HG03442 (cell line): Measurements from ENCODE around the gene TMEM240.
A peak's percentile ranks its signal among the peaks of the same experiment; 100 is the strongest.

Experiments
- ATAC-seq: cut with Tn5 transposase; IDR thresholded peaks from one replicate; pipeline ENCODE4 v1.9.1; 2021; ENCODE audit warnings: mild to moderate bottlenecking, moderate library complexity; ENCODE audit not compliant: unreplicated experiment

The TMEM240 gene

DNA sequence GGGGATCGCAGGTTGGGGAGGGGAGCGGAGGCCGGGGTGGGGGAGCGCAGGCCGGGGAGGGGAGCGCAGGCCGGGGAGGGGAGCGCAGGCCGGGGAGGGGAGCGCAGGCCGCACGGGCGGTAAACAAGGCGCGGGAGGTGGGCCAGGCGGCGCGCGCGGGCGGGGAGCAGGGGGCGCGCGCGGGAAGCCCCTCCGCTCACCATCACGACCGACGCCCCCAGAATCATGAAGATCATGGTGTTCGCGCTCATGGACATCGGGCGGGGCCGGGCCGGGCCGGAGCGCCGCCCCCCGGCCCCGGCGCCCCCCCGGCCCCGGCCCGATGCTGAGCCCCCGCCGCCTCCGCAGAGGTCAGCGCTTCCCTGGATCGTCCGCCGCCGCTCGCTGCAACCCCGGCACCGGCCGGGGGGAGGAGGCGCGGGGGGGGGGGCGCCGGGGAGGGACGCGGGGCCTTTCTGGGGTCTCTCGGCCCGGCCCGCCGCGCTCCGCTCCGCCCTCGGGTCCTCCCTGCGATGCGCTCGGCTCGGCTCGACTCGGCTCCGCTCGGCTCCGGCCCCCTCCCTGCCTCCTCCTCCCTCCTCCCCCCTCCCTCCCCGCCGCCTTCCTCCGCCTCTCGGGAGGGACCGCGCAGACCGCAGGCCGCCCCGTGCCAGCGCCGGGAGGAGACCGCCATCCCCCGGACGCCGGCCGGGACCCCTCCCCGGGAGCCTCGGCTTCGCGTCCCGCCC is at the start of gene TMEM240:
TMEM240 (minus strand) TSS at position 535 of the 728 bp plus-strand sequence; CDS start at position 257, 278 bp downstream.
- no peak for ATAC-seq

DNA sequence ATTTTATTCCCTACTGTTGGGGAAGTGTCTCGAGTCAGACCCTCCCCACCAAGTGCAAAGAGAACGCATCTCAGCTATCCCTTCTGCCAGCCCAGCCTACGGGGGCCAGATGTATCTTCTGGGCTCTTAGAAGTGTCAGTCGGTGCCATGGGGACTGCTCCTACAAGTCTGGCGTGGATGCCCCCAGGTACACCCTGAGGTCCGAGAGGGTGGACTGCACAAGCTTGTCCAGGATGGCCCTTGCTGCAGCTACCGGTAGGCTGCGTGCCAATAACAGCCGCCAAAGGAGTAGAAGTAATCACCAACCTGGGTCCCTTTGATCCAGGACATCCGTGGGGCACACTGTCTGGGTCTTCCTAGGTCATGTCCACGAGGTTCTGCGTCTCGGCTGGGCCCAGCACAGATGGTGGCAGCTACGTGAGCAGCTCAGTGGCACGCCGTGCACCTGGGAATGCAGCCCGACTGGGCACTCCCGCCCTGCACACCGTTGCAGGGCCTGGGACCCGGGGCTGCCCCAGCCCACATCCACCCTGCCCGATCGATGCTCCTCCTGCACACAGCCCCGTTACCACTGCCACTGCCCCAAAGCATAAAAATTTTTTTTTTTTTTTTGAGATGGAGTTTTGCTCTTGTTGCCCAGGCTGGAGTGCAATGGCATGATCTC is 43.1 kb upstream of the TMEM240 start:
- no peak for ATAC-seq

DNA sequence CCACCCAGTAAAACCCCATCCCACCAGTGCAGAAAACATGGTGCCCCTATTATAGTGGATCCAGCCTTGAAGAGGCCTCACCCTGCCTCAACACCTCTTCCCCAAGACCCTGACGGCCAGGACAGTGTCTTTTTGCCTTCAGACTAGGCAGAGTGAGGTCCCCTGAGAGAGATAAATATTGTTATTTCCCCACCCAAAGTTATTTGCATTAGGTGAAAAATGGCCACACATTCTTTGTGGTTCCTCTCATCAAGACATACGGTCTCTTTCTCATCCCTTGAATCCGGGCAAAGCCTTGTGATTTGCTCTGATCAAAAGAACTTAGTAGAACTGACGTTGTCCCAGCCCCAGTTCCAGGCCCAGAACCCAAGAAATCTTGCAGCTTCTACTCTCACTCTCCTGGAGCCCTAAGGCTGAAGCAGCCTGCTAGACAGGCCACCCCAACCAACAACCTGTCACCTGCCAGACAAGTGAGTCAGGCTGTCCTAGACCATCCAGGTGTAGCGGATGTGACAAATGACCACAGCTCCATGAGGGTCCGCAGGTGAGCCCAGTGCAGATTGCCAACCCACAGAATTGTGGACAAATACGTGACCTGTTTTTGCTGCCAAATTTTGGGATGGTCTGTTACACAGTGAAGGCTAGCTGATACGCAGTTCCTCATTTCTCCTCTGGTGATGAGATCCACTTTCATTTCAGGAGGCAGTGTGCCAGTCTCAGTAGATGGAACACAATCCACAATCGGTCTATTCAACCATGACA is 42.3 kb upstream of the TMEM240 start:
- ATAC-seq = no peak

DNA sequence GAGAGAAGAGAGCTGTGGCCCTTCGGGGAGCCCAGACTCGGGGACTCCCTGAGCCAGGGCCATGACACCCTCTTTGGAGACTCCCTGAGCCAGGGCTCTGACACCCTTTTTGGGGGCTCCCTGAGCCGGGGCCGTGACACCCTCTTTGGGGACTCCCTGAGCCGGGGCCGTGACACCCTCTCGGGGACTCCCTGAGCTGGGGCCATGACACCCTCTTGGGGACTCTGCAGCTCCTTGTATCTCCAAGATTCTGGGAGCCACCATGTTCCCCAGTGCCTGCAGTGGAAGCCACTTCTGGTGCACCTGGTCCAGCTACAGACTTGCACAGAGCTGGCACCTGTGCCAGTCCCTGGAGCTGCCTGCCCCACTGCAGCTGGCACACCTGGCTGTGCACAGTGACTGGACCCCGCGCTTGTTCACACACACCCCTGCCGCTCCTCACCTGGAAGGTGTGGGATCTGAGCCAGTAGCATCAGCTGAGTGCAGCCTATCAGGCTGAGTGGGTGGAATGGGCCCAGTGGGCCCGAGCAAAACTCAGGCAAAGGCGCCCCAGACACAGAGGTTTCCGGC is 38.0 kb upstream of the TMEM240 start:
- no peak for ATAC-seq

DNA sequence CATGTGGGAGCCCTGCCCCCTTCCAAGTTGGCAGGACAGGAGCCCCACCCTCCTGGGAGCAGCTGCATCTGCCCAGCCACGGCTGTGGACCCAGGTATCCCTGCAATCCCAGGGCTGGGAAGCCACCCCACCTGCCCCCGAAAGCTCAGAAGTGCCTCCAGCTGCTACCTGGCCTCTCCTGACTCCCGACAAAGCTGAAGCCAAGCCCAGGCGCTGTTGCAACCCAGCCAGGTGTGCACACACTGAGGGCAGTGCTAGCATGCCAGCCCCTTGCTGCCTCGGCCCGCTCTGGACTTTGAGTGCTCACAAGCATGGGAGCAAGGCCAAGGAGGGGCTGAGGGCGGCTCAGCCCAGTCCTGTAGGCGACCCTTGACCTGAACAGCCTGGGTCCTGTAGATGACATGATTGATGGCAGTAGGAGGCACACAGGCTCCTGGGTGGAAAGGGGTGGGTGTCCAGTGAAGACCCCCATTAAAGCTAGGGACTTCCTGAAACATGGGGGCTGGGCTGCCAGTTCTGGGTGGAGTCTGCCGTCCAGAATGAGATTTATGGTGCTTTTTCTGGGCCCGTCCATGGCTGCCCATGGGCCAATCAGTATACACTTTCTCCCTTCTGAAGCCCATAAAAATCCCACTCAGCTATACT is 37.1 kb upstream of the TMEM240 start:
- ATAC-seq = no peak

DNA sequence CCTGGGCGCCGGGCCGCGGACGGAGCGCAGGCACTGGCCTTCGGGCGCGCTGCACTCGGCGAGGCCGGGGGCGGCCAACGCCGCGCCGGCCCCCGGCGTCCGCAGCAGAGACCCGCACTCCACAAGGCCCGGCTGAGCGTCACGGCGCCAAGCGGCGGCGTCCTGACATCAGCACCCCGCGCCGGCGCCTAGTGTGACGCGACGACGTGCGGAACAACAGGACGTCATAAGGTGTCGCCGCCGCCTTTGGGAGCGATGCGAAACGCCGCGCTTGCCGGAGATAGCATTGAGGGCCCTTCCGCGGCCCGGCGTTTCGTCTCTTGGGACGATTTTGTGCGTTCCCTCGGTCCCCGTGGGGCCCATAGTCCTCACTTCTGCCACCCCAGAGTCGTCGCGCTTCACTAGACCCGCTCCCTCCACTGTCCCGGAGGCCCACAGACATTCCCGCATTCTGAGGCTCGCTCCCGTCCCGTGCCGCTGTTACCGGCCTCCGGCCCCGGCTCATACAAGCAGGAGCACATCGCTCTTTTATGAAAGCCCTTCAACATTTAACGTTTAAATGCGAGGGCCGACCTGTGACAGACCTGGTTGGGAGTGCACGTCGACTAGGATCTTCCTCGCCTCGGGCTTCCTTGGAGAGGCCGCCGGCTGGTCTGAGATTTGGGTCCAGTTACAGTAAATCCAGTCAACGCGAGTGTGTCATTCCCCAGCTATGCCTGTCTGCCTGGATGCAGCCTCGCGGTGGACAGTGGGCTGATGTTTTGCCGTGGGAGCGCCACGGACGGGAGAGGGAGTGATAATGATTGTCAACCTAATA is 34.5 kb upstream of the TMEM240 start, which contains the start of gene SSU72:
SSU72 (minus strand) TSS at position 143 of the 817 bp plus-strand sequence. CDS start 306 bp downstream, outside the sequence.
- ATAC-seq = peak; percentile 82

DNA sequence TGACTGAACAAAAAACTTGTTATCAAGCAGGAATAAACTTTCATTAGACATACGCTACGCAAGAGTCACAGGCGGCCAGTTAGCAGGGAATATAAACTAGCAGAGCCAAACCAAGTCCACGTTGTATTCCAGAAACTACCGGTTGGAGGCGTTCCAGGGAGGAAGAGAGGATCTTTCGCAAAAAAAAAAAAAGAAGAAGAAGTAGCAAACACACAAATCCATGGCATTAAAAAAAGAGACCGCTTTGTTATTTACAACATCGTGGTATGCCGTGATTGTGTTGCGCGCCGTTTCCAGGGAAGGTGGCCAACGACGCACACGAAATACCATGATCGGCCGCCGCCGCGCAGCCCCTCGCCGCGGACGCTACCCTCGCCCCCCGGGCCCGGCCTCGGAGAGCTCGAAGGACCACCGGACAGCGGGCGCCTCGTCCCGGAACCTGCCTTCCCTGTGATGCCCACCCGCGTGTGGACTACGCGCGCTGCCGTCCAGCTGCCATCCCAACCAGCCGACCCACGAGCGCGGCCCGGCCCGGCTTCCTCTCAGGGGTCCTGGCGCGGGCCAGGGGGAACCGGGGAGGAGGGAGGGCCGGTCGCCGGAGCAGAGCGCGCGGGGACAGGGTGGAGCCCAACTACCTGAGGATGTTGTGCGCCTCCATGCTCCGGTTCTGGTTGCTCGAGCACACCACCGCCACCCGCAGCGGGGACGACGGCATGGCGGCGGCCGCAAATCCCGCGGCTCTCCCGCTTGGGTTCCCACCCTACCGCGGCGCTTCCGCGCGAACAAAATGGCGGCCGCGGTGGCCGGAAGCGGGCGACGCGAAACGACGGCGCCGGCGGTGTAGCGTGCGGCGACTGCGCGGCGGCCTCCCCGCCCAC is 33.7 kb upstream of the TMEM240 start:
- ATAC-seq = peak; percentile 43

DNA sequence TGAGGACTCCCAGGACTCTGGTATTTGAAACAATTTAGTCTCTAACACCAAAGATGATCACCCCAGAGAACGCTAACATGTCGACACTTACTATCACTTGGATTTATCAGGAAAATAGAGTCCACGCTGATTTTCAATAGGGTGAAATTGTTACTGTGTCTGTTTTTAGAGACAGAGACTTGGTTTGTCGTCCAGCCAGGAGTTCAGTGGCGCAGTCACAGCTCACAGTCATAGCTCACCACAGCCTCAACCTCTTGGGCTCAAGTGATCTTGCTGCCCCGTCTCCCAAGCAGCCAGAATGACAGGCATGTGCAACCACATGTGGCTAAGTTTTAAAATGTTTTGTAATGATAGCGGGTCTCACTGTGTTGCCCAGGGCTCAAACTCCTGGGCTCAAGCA is 28.9 kb upstream of the TMEM240 start:
- ATAC-seq = no peak

DNA sequence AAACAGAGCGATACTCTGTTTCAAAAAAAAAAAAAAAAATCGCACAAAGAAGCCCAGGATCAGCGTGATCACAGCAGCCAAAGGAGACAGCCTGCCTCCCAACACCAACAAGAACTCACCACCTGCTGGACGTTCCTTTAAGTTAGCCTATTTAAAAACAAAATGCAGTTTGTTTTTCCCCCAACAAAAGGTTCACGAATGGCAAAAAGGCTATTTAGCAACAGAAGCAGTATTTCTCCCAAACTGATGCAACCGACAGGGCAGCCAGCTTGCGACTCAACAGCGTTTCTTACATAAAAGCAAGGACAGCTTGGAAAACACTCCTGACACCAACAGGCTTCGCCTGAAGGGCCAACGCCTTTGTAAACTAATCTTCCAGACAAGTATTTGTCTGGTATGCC is 27.5 kb upstream of the TMEM240 start:
- no peak for ATAC-seq

DNA sequence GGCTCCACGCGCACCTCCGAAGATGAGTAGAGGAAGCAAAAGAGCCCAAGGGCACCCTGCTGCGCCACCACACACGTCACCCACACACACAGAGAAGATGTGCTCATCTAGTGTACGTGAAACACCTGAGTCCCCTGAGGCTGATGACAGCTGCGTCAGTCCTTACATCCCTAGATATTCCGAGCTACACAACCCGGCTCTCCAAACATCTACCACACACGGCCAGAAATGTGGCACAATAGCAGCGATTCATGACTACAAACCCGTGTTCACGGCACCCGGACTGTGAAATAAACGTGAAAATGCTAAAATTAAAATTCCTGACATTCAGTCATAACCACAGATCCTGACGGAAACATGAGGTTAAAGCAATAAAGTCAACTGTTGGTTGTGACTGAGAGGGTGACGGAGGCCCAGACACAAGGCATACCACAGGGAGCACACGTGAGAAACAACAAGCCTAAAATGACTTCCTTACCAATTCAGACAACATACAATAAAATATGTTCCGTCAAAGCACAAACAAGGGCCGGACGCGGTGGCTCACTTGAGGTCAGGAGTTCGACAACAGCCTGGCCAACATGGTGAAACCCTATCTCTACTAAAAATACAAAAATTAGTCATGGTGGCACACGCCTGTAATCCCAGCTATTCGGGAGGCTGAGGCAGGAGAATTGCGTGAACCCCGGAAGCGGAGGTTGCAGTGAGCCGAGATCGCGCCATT is 26.9 kb upstream of the TMEM240 start:
- no peak for ATAC-seq

DNA sequence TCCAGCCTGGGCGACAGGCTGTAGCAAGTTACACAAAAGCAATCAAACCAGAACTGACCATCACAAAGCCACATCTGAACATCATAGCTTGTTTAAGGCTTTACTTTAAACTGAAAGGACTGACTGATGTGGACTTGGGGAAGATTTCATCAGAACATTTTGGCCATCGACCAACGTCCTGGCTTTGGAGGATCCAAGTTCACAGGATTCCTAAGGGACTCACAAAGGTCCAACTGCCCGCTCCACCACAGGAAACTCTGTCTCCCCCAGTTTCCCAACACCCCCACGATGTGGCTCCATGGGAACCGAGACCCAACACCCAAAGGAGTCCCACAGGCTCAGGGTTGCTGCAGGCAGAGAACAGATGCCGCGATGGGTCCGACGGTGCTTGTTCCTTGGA is 24.9 kb upstream of the TMEM240 start:
- ATAC-seq = no peak

DNA sequence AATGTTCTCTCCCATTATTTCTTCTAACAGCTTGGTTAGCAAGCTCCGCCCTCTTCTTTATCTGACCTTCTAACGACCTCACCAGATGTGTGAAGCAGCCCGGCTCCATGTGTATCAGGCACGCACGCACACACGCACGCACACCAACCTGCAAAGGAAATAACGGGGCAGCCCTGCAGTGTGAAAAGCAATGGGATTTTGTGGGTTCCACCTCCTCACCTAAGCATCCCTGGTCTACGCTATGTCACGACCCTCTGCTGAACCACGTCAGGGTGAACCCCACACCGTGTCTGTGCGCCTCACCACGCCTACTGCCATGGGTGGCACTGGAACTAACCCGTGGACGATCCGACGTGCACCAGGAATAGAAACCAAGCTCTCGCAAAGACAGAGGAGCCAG is 23.8 kb upstream of the TMEM240 start:
- no peak for ATAC-seq

DNA sequence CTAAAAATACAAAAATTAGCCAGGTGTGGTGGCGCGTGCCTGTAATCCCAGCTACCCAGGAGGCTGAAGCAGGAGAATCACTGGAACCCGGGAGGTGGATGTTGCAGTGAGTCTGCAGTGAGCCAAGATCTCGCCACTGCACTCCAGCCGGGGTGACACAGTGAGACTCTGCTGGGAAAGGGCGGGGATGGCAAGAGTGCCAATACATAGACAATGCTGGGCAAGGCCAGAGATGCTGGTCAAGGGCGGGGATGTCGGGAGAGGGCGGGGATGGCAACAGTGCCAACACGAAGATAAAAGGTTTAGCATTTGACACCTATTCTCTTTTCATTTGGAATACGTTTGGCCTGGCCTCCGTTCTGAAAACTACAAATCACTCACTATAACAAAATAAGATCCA is 23.3 kb upstream of the TMEM240 start:
- ATAC-seq = no peak

DNA sequence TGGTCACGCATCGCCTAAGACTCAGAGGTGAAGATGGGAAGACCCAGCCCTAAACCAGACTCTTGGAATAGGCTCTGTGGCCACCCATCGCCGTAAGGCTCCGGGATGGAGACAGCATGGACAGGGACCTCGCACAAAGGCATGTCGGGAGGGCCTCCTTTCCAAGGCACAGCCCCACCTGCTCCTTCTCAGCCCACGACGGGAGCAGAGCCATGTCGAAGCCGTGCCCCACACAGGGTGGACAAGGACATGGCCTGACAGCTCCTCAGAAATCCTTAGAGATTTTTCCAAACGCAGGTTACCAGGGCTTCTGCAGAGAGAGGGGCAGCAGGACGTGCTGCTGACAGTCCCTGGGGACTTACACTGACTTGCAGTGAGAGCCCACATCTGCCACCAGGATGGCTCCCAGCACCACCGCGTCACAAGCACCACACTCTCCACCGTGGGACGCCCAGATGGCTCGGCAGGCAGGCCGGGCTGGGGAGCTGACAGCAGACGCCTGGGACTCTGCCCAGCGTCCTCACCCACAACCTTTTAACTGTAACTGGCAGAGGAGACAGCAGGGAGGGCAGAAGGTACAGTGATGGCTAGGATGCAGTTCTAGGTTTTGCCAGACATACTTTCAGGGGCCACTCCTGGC is 22.3 kb upstream of the TMEM240 start:
- no peak for ATAC-seq

DNA sequence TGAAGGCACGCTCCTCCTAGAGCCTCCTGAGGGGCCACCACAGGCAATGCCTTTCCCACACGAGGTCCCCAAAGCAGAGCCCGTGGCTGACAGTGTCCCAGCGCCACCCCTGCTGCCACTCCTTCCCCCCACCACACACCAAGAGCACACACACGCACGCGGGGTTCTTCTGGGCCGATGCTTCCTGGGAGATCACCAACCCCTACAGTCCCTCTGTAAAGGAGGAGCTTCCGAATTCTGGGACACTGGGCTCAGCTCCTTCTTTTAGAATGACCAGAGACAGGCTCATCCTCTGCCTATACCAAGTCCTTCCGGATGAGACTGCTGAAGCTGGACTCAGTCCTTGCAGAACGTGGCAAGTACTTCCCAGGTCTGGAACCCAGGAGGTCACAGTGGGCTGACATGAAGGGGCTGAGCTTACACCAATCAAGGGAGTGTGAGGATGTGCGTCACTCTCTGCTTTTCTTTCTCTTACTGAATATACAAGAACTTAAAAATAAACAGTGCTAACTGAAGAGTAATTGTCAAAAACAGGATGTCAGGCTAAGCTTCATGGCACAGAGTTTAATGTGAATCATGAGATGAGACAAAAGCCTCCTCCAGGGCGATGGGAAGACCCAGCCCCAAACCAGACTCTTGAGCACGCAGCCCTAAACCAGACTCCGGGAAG is 21.5 kb upstream of the TMEM240 start:
- no peak for ATAC-seq

DNA sequence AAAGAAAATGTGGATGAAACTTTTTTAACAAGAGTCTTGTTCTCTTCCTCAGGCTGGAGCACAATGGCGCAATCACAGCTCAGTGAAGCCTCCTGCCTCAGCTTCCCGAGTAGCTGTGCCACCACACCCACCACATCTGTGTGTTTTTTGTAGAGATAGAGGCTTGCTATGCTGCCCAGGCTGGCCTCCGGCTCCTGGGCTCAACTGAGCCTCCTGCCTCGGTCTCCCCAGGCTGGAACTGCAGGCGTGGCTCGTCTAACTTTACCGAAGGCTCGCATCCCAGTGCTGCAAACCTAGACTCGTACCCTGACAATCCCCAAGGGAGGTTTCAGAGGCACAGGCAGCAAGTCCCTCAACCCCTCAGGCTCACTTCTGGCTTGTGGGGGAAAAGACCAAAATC is 19.8 kb upstream of the TMEM240 start:
- ATAC-seq = no peak

DNA sequence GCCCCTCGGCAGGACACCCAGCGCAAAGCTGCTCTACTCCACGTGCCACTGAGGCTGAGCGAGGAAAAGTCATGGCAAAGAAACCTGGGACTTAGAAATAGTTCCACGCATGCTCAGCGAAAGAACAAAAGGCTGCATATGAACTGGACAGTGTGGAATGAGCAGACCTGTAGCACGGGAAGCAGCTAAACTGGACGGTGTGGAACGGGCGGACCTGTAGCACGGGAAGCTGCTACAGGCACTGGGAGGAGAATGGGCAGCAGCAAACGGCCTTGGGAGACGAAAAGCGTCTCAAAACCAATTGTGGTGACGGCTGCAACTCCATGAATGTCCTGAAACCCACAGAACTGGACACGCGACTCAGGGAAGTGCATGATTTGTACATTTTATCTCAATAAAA is 18.6 kb upstream of the TMEM240 start:
- no peak for ATAC-seq
